ENCODE data around the gene ULBP3. TPM values are rescaled to one million over a fixed set of nuclear protein-coding genes. Genes with fewer than 3 reads are reported as not detected.

Gene ULBP3
- total RNA-seq, 1 experiment from 2014 or later: 18.4 TPM

DNA sequence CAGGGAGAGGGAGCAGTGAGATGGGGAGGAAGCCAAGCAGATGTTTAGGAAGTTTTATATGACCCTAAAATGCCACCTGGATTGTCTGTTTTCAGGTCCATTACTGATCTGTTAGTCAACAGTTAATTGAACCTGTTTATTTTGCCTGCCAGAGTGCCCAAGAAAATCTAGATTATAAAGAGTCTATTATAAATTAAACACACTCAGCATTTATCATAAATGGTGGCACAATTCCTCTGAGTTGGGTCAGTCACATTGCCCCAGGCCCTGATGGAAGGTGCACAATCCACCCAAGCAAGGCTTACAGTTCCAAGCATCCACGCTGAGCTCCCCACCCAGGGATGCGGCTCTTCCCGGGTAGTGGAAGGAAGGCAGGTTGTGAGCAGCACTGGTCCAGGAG, 21.4 kb upstream of the ULBP3 start:
- Histone ChIP-seq H3K9me3 (ENCODE audit: control insufficient read depth in 1 of 2, insufficient read depth in 1 of 2, low read depth in 1 of 2, low read length in 2 of 2) (no peaks in the 10 kb centered on the region), H4K20me1 (ENCODE audit: insufficient read depth) (no peaks in the 10 kb centered on the region), H3K79me2 (ENCODE audit: insufficient read depth, low read length) (no peaks in the 10 kb centered on the region), H3K4me3 (replicated peaks in 1 of 2; ENCODE audit: low read depth in 1 of 2, low read length in 2 of 2) (no peak overlapping the region), H3K4me1 (ENCODE audit: control insufficient read depth in 1 of 2, insufficient read depth in 2 of 2, low read length in 2 of 2) (no peaks in the 10 kb centered on the region), H3K4me2 (ENCODE audit: low read length) (no peak overlapping the region), H3K9me2 (ENCODE audit: insufficient read depth) (no peaks in the 10 kb centered on the region), H3K36me3 (ENCODE audit: control insufficient read depth in 1 of 2, insufficient read depth in 2 of 2, low read length in 2 of 2) (no peaks in the 10 kb centered on the region), H3K27ac (ENCODE audit: low read depth, low read length) (no peak overlapping the region), H2AFZ (ENCODE audit: low read depth, low read length, poor library complexity, severe bottlenecking) (no peak overlapping the region), H3K9ac (ENCODE audit: low read length) (no peak overlapping the region), H3K27me3 (ENCODE audit: insufficient read depth, low read length) (no peaks in the 10 kb centered on the region)
- intact Hi-C loops (cut with micrococcal nuclease): no loop called here
- TF ChIP-seq MAX (IDR thresholded peaks at IDR 0.05) (no peak), POLR2AphosphoS5 (IDR thresholded peaks at IDR 0.05; ENCODE audit: low read depth, low read length) (no peak), SRF (IDR thresholded peaks at IDR 0.05; ENCODE audit: low read depth) (no peak), SIN3A (IDR thresholded peaks at IDR 0.05; ENCODE audit: low read depth) (no peak)
- ChIA-PET RAD21 (ENCODE audit: low non-redundant PET in 1 of 2, low total read pairs in 2 of 2, uncharacterized antibody in 2 of 2, unreplicated experiment in 2 of 2) (no interaction called here), POLR2A (no interaction called here), CTCF (no interaction called here)
- no TSS peak for BruUV-seq (replicated peaks)
- ATAC-seq (no peak), DNase-seq (ENCODE audit: low read depth, low spot score) (no peak)

GRCh38 chr6:150088481-150089154, 19.7 kb upstream of the ULBP3 start:
- Histone ChIP-seq H4K20me1 (ENCODE audit: insufficient read depth) (no peaks in the 10 kb centered on the region), H3K4me3 (replicated peaks in 1 of 2; ENCODE audit: low read depth in 1 of 2, low read length in 2 of 2) (no peak overlapping the region), H3K36me3 (ENCODE audit: control insufficient read depth in 1 of 2, insufficient read depth in 2 of 2, low read length in 2 of 2) (no peaks in the 10 kb centered on the region), H3K79me2 (ENCODE audit: insufficient read depth, low read length) (no peaks in the 10 kb centered on the region), H3K9me2 (ENCODE audit: insufficient read depth) (no peaks in the 10 kb centered on the region), H3K9ac (ENCODE audit: low read length) (no peak overlapping the region), H3K9me3 (ENCODE audit: control insufficient read depth in 1 of 2, insufficient read depth in 1 of 2, low read depth in 1 of 2, low read length in 2 of 2) (no peaks in the 10 kb centered on the region), H3K27me3 (ENCODE audit: insufficient read depth, low read length) (no peaks in the 10 kb centered on the region), H3K4me2 (ENCODE audit: low read length) (no peak overlapping the region), H3K27ac (ENCODE audit: low read depth, low read length) (no peak overlapping the region), H3K4me1 (ENCODE audit: control insufficient read depth in 1 of 2, insufficient read depth in 2 of 2, low read length in 2 of 2) (no peaks in the 10 kb centered on the region), H2AFZ (ENCODE audit: low read depth, low read length, poor library complexity, severe bottlenecking) (no peak overlapping the region)
- DNase-seq (ENCODE audit: low read depth, low spot score) (no peak), ATAC-seq (no peak)
- BruUV-seq (replicated peaks): no TSS peak
- ChIA-PET CTCF (interaction anchor here (0.7 kb wide), 1 partner anchor 18 kb away, joined by 4 read pairs; no protein-coding TSS in a partner anchor), RAD21 (ENCODE audit: low non-redundant PET in 1 of 2, low total read pairs in 2 of 2, uncharacterized antibody in 2 of 2, unreplicated experiment in 2 of 2) (no interaction called here), POLR2A (no interaction called here)
- TF ChIP-seq CBX3 (IDR thresholded peaks at IDR 0.05; ENCODE audit: low read depth): no peak
- TF ChIP-seq EZH2phosphoT487 (IDR thresholded peaks at IDR 0.05; ENCODE audit: borderline replicate concordance): no peak
- no peak for TF ChIP-seq CEBPB (IDR thresholded peaks at IDR 0.05; ENCODE audit: low read depth)
- no peak for TF ChIP-seq EZH2 (IDR thresholded peaks at IDR 0.05)
- TF ChIP-seq MAX (IDR thresholded peaks at IDR 0.05): no peak
- intact Hi-C loops (cut with micrococcal nuclease): no loop called here

All from HCT116 (cell line).